B cell (primary cell): ENCODE data around the gene ELMO1.

Experiments used
- CTCF ChIP-seq: fragments of 200-600 bp; IDR thresholded peaks from one replicate; pipeline ENCODE4 v1.8.0; 2022; ENCODE audit warnings: antibody characterized with exemption, mild to moderate bottlenecking
- EZH2 ChIP-seq: IDR thresholded peaks from 2 replicates; pipeline ENCODE4 v1.6.1; 2012; ENCODE audit warnings: borderline replicate concordance, low read depth, mild to moderate bottlenecking, moderate library complexity, low read length; ENCODE audit not compliant: insufficient read depth, poor library complexity, severe bottlenecking

GRCh38 chr7:36944838-36945237, 503.8 kb downstream of the ELMO1 start:
- TF ChIP-seq EZH2 (no peak), CTCF (no peak)
